ENCODE results near the gene RALY.
A peak's percentile ranks its signal among the peaks of the same experiment; 100 is the strongest.

RALY gene

DNA sequence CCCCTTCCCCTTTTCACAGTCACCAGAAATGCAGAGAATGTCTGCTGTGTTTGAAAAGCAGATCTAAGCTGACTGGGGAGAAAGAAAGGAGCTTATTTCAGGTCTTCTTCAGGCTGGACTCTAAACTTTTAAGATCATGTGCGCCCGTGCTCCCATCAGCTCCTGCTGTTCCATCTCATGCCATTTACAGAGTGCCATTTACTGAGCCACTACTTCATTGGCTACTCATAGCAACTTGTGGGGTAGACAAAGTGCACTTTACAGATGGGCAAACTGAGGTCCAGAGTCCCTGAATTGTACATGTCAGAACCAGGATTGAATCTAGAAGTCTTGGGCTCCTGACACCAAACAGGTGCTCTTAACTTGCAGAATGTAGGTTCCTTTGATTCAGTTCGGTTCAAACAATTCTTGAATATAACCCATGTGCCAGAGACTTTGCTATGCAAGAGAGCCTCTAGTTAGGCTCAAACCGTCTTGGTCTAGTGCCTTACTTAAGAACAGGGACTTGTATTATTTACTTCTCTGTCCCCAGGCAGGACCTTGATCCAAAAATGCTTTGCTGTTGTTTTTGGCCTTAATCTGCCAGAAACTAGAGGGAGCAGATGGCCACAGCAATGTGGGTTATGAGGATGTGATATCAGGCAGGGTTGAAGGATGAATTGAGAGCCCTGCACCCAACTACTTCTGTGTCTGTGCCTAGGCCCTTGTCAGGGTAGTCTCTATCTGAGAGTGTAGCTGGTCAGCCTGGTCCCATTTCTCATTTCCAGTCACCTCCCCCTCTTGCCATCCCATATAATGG is 56.4 kb downstream of the RALY start:
- peak in 1 of 14 donors; percentile 71 for DNase-seq

DNA sequence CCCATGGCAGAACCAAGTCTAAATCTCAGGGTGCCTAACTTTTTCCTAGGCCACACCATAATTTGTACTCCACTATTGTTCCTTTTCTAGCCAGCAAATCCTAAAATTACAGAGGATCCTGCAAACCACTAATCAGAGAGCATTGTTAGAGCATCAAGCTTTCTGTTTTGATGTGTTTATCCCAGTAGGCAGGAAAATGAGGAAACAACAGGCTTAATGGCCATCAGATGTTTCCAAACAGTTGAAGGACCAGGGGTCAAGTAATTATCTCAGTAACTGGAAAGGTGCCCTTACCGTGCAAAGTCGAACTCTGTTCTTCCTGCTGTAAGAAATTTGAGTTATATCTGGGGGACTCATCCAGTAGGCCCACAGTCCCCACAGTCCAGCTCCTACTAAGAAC is 58.7 kb downstream of the RALY start:
- no peak for DNase-seq

DNA sequence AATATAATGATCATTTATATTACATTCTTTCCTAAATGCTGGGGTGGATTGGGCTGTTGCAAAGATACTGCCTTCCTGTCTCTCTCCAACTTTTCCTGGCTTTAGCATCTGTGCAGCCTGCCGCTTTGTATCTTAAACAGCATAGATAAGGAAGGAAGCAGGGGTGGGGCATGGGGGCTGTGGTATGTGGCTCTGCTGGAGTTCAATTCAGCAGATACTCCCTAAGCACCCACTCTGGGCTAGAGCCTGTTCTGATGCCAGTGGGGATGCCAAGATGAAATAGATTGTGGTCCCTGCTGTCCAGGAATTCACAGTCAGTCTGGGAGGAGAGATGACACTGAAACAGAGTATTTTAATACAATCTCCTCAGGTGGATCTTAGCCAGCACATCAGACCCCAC is 61.6 kb downstream of the RALY start:
- no peak for DNase-seq

- no peak for DNase-seq
Measured at GRCh38 chr20:34058831-34059230, 65.1 kb downstream of the RALY start.

GRCh38 chr20:34060970-34061369 is 67.3 kb downstream of the RALY start:
- no peak for DNase-seq

DNA sequence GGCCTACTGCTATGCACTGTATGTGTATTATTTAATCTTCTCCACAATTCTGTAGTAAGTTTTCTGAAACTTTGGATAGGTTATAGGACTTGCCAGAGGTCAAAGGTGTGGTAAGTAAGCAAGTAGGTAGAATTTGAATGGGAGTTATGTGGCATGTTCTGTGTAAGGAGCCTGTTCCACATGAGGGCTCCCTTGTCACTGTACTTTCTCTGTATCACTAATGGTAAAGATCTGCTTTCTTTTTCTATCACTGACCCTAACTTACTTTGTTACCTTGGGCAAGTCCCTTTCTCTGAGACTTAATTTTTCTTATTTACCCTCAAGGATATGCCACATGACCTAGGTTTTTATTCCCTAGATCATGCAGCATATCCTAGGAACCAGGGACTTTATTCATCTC is 68.0 kb downstream of the RALY start:
- DNase-seq: no peak

DNA sequence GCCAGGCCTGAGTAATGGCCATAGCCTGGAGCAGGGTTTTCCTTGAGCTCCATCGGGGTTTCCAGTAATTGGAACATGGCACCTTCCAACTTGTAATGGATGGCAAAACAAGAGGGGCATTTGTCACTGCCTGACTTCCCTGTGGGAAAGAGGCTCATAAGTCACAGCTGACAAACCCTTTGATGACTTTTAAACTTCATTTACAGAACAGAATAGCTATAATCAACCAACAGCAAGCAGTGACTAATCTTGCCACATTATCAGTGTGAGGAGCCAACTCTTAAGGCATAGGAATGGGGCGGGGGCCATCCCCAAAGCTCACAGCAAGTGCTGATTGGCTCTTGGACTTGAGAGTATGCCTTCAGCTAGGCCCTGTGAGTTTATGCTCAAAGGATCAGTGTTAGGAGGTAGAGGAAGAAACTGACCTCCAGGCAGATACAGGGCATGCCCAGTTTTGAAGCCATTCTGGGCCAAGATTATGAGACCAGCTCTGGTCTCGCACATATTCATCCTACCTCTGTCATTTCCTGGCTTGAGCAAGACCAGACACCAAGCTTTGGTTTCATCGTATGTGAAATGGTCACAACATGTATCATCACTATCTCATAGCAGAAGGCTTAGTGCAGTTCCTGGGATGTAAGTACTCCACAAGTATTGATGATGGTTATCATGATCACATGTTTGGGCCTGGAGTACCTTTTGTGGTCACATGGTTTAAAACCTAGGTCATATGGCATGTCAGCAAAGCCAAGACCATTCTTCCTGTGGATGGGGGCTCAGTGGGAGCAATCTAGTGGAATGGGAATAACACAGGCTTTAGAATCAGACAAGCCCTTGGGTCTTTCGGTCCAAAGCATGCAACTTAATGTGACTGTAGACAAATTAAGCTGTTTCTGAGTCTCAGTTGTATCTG is 69.1 kb downstream of the RALY start:
- no peak for DNase-seq

- DNase-seq: no peak
Measured at GRCh38 chr20:34064286-34064685, 70.6 kb downstream of the RALY start.

DNA sequence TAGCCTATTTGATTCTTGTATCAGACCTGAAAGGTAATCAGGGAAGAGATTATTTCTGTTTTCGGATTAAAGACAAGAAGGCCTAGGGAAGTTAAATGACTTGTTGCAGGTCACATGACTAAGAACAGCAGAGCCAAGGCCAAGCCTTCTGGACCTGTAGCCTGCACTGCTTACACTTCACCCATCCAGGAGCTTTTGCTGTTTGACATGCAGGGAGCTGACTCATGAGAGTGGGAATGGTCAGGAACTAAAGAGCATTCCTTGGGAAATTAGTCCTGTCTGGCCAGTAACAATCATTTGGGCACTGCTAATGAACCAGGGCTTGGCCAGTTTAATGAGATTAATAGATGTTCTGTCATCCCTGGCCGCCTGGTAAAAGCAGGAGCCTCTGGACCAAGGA is 71.5 kb downstream of the RALY start:
- no peak for DNase-seq

DNA sequence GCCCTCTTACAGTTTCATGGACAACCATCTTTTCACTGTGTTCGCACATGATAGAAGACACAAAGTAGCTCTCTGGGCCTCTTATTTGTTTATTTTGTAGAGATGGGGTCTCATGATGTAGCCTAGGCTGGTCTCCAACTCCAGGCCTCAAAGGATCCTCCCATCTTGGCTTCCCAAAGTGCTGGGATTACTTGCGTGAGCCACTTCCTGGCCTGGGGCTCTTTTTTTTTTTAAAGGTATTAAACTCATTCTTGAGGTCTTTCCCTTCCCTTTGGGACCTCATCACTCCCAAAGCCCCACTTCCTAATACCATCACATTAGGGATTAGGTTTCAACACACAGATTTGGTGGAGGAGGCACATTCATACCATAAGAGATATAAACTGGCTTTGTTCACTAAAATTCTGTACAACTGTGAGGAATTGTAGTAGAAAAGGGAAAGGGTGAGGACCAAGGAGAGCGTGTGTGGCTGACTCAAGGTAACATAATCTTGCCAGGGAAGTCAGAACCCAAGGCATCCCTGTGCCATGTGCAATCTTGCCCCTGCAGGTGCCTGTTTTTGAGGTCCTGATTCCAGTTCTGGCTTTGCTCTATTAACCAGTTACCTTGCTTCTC is 72.9 kb downstream of the RALY start:
- no peak for DNase-seq

- DNase-seq: no peak
Measured at GRCh38 chr20:34068001-34068400, 74.3 kb downstream of the RALY start.

GRCh38 chr20:34069341-34070078 is 75.8 kb downstream of the RALY start:
- peak in 12 of 14 donors; percentile 16 to 74 (median 56) for DNase-seq

DNA sequence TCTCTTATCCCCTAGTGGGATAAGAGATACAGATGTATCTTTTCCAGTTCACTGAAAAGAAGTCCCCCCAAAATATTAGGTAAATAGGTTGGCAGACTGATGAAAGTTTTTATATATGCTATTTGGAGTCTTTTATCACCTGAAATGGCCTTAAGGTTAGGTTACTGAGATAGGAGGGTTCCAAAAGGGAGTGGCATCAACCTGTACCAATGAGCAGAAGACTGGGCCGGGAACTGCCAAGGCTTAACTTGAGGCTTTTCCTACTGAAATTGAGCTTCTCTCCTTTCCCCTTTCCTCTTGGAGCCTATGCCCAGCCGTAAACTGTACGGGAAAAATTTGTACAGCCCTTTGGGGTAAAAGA is 76.3 kb downstream of the RALY start:
- DNase-seq: no peak

- DNase-seq: no peak
Measured at GRCh38 chr20:34070859-34071258, 77.1 kb downstream of the RALY start.

DNA sequence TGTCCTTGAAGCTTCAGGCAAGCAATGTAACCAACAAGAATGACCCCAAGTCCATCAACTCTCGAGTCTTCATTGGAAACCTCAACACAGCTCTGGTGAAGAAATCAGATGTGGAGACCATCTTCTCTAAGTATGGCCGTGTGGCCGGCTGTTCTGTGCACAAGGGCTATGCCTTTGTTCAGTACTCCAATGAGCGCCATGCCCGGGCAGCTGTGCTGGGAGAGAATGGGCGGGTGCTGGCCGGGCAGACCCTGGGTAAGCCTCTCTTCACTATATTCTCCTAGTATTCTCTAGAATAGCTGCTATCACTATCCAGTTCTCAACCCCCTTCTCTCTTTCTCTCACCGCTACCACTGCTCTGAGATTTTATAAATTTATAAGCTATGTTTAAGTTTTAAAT is 78.4 kb downstream of the RALY start:
- no peak for DNase-seq

- DNase-seq: no peak
Measured at GRCh38 chr20:34072778-34073177, 79.1 kb downstream of the RALY start.

- DNase-seq: no peak
Measured at GRCh38 chr20:34074101-34074760, 80.5 kb downstream of the RALY start.

- no peak for DNase-seq
Measured at GRCh38 chr20:34075647-34076046, 81.9 kb downstream of the RALY start.

DNA sequence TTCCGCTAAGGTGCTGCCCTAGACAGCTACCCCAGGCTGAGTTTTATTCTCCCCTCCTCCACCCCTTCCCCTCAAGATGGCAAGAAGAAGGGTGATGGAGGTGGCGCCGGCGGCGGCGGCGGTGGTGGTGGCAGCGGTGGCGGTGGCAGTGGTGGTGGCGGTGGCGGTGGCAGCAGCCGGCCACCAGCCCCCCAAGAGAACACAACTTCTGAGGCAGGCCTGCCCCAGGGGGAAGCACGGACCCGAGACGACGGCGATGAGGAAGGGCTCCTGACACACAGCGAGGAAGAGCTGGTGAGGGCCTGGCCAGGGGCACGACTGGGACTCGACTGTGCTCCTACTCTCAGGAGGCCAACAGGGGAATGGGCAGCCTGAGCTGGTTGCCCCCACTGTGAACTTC is 83.2 kb downstream of the RALY start:
- no peak for DNase-seq

- DNase-seq: no peak
Measured at GRCh38 chr20:34078540-34078939, 84.8 kb downstream of the RALY start.

DNA sequence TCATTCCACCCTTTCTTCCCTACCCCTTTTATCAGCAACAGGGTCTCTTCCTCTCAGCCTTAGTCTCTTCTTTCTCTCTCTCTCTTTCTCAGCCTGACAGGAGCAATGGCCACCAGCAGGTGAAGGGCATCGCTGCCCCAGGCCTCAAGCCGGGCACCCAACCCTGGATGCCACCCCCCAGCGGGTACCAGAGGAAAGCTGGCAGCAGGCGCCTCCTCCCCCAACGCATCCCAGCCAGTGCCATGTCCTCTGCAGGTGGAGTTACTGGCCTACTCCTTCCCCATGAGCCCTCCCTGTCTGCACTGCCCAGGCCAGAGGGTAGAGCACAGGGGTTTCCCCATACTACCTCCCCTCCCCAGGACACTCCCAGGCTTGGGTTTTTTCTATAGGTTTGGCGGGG is 86.1 kb downstream of the RALY start:
- no peak for DNase-seq

DNA sequence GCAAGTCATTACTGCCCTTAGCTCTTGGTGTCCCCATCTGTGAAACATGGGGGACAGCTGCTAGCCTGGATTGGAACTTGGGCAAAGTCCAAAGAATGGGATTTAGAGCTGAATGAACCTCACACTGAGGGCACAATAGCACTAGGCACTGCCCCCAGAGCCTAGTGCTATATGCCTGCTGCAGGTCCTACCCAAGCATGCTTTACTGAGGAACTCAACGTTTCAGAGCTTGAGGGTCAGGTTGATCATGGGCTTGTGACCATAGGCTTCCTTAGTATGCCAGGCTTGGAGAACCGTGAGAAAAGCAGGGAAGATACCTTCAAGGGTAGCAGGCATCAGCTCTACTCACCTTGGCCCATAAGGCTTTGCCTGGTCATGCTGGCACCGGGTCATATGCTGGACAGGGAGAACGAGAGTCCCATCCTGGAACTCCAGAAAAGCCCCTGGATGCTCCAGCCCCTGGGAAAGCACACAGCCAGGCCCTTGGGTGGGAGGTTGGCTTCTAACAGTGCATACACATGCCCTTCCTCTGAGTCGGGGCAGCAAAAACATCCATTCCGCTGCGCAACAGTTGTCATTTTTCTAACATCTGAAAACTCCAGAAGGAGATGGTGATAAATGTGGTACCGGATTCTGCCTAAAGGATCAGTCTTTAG is 88.6 kb downstream of the RALY start:
- DNase-seq: no peak

Data from C1 segment of cervical spinal cord (tissue), 14 donors.